ENCODE measurements around the gene CCN2. TPM values are rescaled to one million over a fixed set of nuclear protein-coding genes. Genes with fewer than 3 reads are reported as not detected.

The CCN2 gene
- polyA plus RNA-seq, 1 of the 3 experiments (the other 2 are of a cell fraction): 709 TPM

- TF ChIP-seq NRF1 (IDR thresholded peaks at IDR 0.05; ENCODE audit: low read depth, low read length): no peak
- TF ChIP-seq PBX3 (IDR thresholded peaks at IDR 0.05): peak; percentile 71
- no peak for TF ChIP-seq GATA2 (CRISPR knock-in tag; IDR thresholded peaks at IDR 0.05)
- TF ChIP-seq POLR2AphosphoS5 (IDR thresholded peaks at IDR 0.05; ENCODE audit: low read depth, low read length): peak; percentile 44; the same call in 1 of the 2 replicates
- no peak for TF ChIP-seq ELF1 (IDR thresholded peaks at IDR 0.05)
- peak; percentile 45; the same call in 1 of the 2 replicates for TF ChIP-seq RXRA (IDR thresholded peaks at IDR 0.05; ENCODE audit: borderline replicate concordance, low read depth)
- TF ChIP-seq IRF3 (IDR thresholded peaks at IDR 0.05; ENCODE audit: low read depth, low read length): no peak
- no peak for TF ChIP-seq FOXM1 (IDR thresholded peaks at IDR 0.05; ENCODE audit: low read depth)
- TF ChIP-seq ZBTB33 (IDR thresholded peaks at IDR 0.05; ENCODE audit: borderline replicate concordance, low read depth): 0 out of 2 replicates have a peak, but pooled peaks have one; percentile 38
- no peak for TF ChIP-seq MXI1 (IDR thresholded peaks at IDR 0.05; ENCODE audit: low read depth, low read length)
Observed at GRCh38 chr6:131979515-131980337, 28.6 kb upstream of the CCN2 start (continued).

GRCh38 chr6:131978522-131978921 lies 27.4 kb upstream of the CCN2 start:
- Histone ChIP-seq H3K36me3 (replicated peaks in 1 of 2; ENCODE audit: control insufficient read depth in 1 of 2, insufficient read depth in 2 of 2, low read length in 1 of 2) (no peaks in the 10 kb centered on the region), H4K20me1 (ENCODE audit: insufficient read depth) (no peaks in the 10 kb centered on the region), H2AFZ (ENCODE audit: low read depth) (no peak overlapping the region), H3K27me3 (ENCODE audit: insufficient read depth) (no peaks in the 10 kb centered on the region), H3K79me2 (ENCODE audit: insufficient read depth) (no peaks in the 10 kb centered on the region), H3K9ac (no peak overlapping the region), H3K4me2 (0 out of 2 replicates have a peak overlapping the region, but pooled peaks have one; percentile 19), H3F3A (replicated peaks; ENCODE audit: insufficient read depth) (peaks cover 20% of the 10 kb centered on the region), H3K4me3 (ENCODE audit: low read depth in 2 of 2, low read length in 1 of 2) (no peak overlapping the region), H3K4me1 (ENCODE audit: control insufficient read depth in 1 of 2, insufficient read depth in 2 of 2, low read depth in 1 of 2, low read length in 1 of 2) (peaks cover 0 to 49% of the 10 kb centered on the region in 2 experiments; a peak in 2 of 4 replicates), H3K9me2 (no peaks in the 10 kb centered on the region), H3K27ac (ENCODE audit: low read depth in 2 of 2, low read length in 1 of 2) (peak overlapping the region in 1 of 2 experiments; percentile 6; a peak in 2 of 4 replicates), H3K9me3 (no peaks in the 10 kb centered on the region)
- CTCF ChIA-PET: interaction anchor here (0.7 kb wide), 1 partner anchor 27 kb away, joined by 3 read pairs; no protein-coding TSS in a partner anchor
- no peak for TF ChIP-seq EZH2phosphoT487 (IDR thresholded peaks at IDR 0.05; ENCODE audit: borderline replicate concordance, low read depth)
- no peak for TF ChIP-seq RXRA (IDR thresholded peaks at IDR 0.05; ENCODE audit: borderline replicate concordance, low read depth)
- no peak for TF ChIP-seq MXI1 (IDR thresholded peaks at IDR 0.05; ENCODE audit: low read depth, low read length)
- no peak for TF ChIP-seq MAX (IDR thresholded peaks at IDR 0.05; ENCODE audit: low read depth)
- TF ChIP-seq GABPA (IDR thresholded peaks at IDR 0.05; ENCODE audit: low read depth): no peak
- TF ChIP-seq CTCF (IDR thresholded peaks at IDR 0.05): no peak
- TF ChIP-seq FOXM1 (IDR thresholded peaks at IDR 0.05; ENCODE audit: low read depth): no peak
- TF ChIP-seq POLR2AphosphoS5 (IDR thresholded peaks at IDR 0.05; ENCODE audit: low read depth, low read length): no peak
- TF ChIP-seq NFIC (IDR thresholded peaks at IDR 0.05; ENCODE audit: borderline replicate concordance): no peak
- POLR2A ChIA-PET: no interaction called here
- 32% methylated on average over 3 of the region's 3 CpGs for whole genome bisulfite sequencing (ENCODE audit: low lambda C conversion rate)
- no peak for DNase-seq

Measured in SK-N-SH (cell line).